GM21737 (cell line): ENCODE results near the gene DNAH7.
"Not testable (repeated sequence)": the region's sequence is repeated elsewhere in the genome, so short reads cannot be mapped to it uniquely, and the experiment has no call there.

Source experiments
- ATAC-seq: cut with Tn5 transposase; IDR thresholded peaks from one replicate; pipeline ENCODE4 v1.9.1; 2021; ENCODE audit warnings: mild to moderate bottlenecking, moderate library complexity; ENCODE audit not compliant: unreplicated experiment

Gene DNAH7

GRCh38 chr2:195985741-195986140, 82.9 kb downstream of the DNAH7 start:
- no peak for ATAC-seq

- no peak for ATAC-seq
Observed at GRCh38 chr2:195984923-195985726, 83.5 kb downstream of the DNAH7 start.

GRCh38 chr2:195967336-195967735, 101.3 kb downstream of the DNAH7 start:
- no peak for ATAC-seq

GRCh38 chr2:195961873-195962272, 106.8 kb downstream of the DNAH7 start:
- peak; percentile 92 for ATAC-seq

GRCh38 chr2:195959341-195959740, 109.3 kb downstream of the DNAH7 start:
- no peak for ATAC-seq

GRCh38 chr2:195956725-195957124, 111.9 kb downstream of the DNAH7 start:
- ATAC-seq: no peak

GRCh38 chr2:195945056-195945455, 123.6 kb downstream of the DNAH7 start:
- ATAC-seq: no peak

GRCh38 chr2:195937176-195937575, 131.5 kb downstream of the DNAH7 start:
- no peak for ATAC-seq

- ATAC-seq: no peak
Observed at GRCh38 chr2:195934484-195934883, 134.2 kb downstream of the DNAH7 start.

GRCh38 chr2:195929531-195929930, 139.1 kb downstream of the DNAH7 start:
- ATAC-seq: no peak

GRCh38 chr2:195925120-195925519, 143.5 kb downstream of the DNAH7 start:
- no peak for ATAC-seq

- ATAC-seq: no peak
Observed at GRCh38 chr2:195923889-195924288, 144.7 kb downstream of the DNAH7 start.

- not testable (repeated sequence) for ATAC-seq
Observed at GRCh38 chr2:195917021-195917600, 151.5 kb downstream of the DNAH7 start.

GRCh38 chr2:195912079-195912478, 156.6 kb downstream of the DNAH7 start:
- no peak for ATAC-seq

GRCh38 chr2:195910570-195910969, 158.1 kb downstream of the DNAH7 start:
- no peak for ATAC-seq

- no peak for ATAC-seq
Observed at GRCh38 chr2:195909926-195910325, 158.7 kb downstream of the DNAH7 start.

GRCh38 chr2:195907474-195907873, 161.2 kb downstream of the DNAH7 start:
- ATAC-seq: no peak

- no peak for ATAC-seq
Observed at GRCh38 chr2:195903956-195904355, 164.7 kb downstream of the DNAH7 start.

- no peak for ATAC-seq
Observed at GRCh38 chr2:195902857-195903256, 165.8 kb downstream of the DNAH7 start.

GRCh38 chr2:195899226-195899625, 169.4 kb downstream of the DNAH7 start:
- ATAC-seq: no peak

GRCh38 chr2:195898505-195899191, 170.0 kb downstream of the DNAH7 start:
- ATAC-seq: no peak

- no peak for ATAC-seq
Observed at GRCh38 chr2:195891081-195891480, 177.6 kb downstream of the DNAH7 start.
